Neuronal stem cell (in vitro differentiated cells): Measurements from ENCODE around the gene CMSS1.

ENCODE experiments used
- DNase-seq: peaks from one replicate; pipeline ENCODE4 v3.0.0-alpha.2; 2013; ENCODE audit warnings: low spot score
- H2AFZ ChIP-seq: one replicate; pipeline ENCODE4 v1.6.1; 2013; ENCODE audit warnings: mild to moderate bottlenecking, low read length, inconsistent platforms
- H2AK5ac ChIP-seq: 2 replicates; pipeline ENCODE4 v1.6.1; 2013; ENCODE audit warnings: low read depth, mild to moderate bottlenecking, inconsistent platforms, low read length, moderate library complexity, mixed read lengths
- H2BK120ac ChIP-seq: 2 replicates; pipeline ENCODE4 v1.6.1; 2013; ENCODE audit warnings: low read depth, mild to moderate bottlenecking, inconsistent platforms, low read length, moderate library complexity, mixed read lengths
- H2BK12ac ChIP-seq: one replicate; pipeline ENCODE4 v1.6.1; 2013; ENCODE audit warnings: low read length, inconsistent platforms
- H2BK15ac ChIP-seq: 2 replicates; pipeline ENCODE4 v1.6.1; 2013; ENCODE audit warnings: mild to moderate bottlenecking, low read length, inconsistent platforms, mixed read lengths
- H2BK5ac ChIP-seq: one replicate; pipeline ENCODE4 v1.6.1; 2013; ENCODE audit warnings: inconsistent platforms, mild to moderate bottlenecking, low read length, moderate library complexity
- H3K14ac ChIP-seq: one replicate; pipeline ENCODE4 v1.6.1; 2013; ENCODE audit warnings: low read length, inconsistent platforms
- H3K18ac ChIP-seq: 2 replicates; pipeline ENCODE4 v1.6.1; 2013; ENCODE audit warnings: low read length, inconsistent platforms
- H3K23ac ChIP-seq: 2 replicates; pipeline ENCODE4 v1.6.1; 2013; ENCODE audit warnings: low read depth, mild to moderate bottlenecking, mixed read lengths, low read length, inconsistent platforms; ENCODE audit not compliant: poor library complexity
- H3K27ac ChIP-seq: replicated peaks from 3 replicates; pipeline ENCODE4 v1.5.1; 2013; ENCODE audit warnings: low read length, inconsistent platforms
- H3K27me3 ChIP-seq, 3 experiments: 2 replicates each; pipeline ENCODE4 v1.6.1; 2013; ENCODE audit warnings: low read length in 3 of 3, mild to moderate bottlenecking in 2 of 3, inconsistent platforms in 1 of 3, low read depth in 1 of 3, mixed read lengths in 1 of 3, moderate library complexity in 1 of 3; ENCODE audit not compliant: control insufficient read depth in 3 of 3, insufficient read depth in 3 of 3
- H3K36me3 ChIP-seq, 2 donors: replicated peaks in 1 of 2; 2 replicates each; pipeline ENCODE4 v1.6.1; 2013; ENCODE audit warnings: low read length in 2 of 2; ENCODE audit not compliant: control insufficient read depth in 2 of 2, insufficient read depth in 2 of 2
- H3K4ac ChIP-seq: 2 replicates; pipeline ENCODE4 v1.6.1; 2013; ENCODE audit warnings: inconsistent platforms, mild to moderate bottlenecking, low read length, moderate library complexity
- H3K4me1 ChIP-seq, 2 donors: 1 replicate in 1 of 2; 2 replicates in 1 of 2; pipeline ENCODE4 v1.6.1; 2013; ENCODE audit warnings: low read length in 2 of 2, low read depth in 1 of 2; ENCODE audit not compliant: control insufficient read depth in 2 of 2, insufficient read depth in 1 of 2
- H3K4me2 ChIP-seq: one replicate; pipeline ENCODE4 v1.6.1; 2013; ENCODE audit warnings: mild to moderate bottlenecking, low read length, inconsistent platforms; ENCODE audit not compliant: insufficient read depth, poor library complexity, severe bottlenecking
- H3K4me3 ChIP-seq, 2 donors: 2 replicates each; pipeline ENCODE4 v1.5.1; 2013; ENCODE audit warnings: low read length in 2 of 2, mild to moderate bottlenecking in 2 of 2, inconsistent platforms in 1 of 2, moderate library complexity in 1 of 2
- H3K79me1 ChIP-seq: one replicate; pipeline ENCODE4 v1.6.1; 2013; ENCODE audit warnings: low read depth, mild to moderate bottlenecking, inconsistent platforms, low read length, moderate library complexity
- H3K9ac ChIP-seq: one replicate; pipeline ENCODE4 v1.6.1; 2013; ENCODE audit warnings: mild to moderate bottlenecking, low read depth, low read length, inconsistent platforms; ENCODE audit not compliant: poor library complexity
- H3K9me3 ChIP-seq, 2 donors: replicated peaks in 1 of 2; 2 replicates each; pipeline versions ENCODE3 to v1.6.1; 2013; ENCODE audit warnings: low read length in 2 of 2, mild to moderate bottlenecking in 2 of 2, inconsistent platforms in 1 of 2, low read depth in 1 of 2, mixed read lengths in 1 of 2, moderate library complexity in 1 of 2; ENCODE audit not compliant: control insufficient read depth in 2 of 2, insufficient read depth in 1 of 2
- H4K8ac ChIP-seq: one replicate; pipeline ENCODE4 v1.6.1; 2013; ENCODE audit warnings: low read depth, mild to moderate bottlenecking, inconsistent platforms, low read length, moderate library complexity
- H4K91ac ChIP-seq: one replicate; pipeline ENCODE4 v1.6.1; 2013; ENCODE audit warnings: low read length, low read depth, mild to moderate bottlenecking, inconsistent platforms; ENCODE audit not compliant: poor library complexity
- WGBS, 2 donors: extraction: QIAGEN DNeasy Blood & Tissue Kit; methylation state at CpG; one replicate each; pipeline ENCODE4 v1.1.7; 2013; ENCODE audit warnings: missing lambda C conversion rate in 2 of 2, mixed read lengths in 1 of 2; ENCODE audit not compliant: insufficient read length in 2 of 2, insufficient replicate concordance in 1 of 2; ENCODE audit errors: extremely low coverage in 2 of 2; 5-methylcytosine and 5-hydroxymethylcytosine counted together

The CMSS1 gene

GRCh38 chr3:99861216-99861615 lies 43.6 kb downstream of the CMSS1 start:
- H3K4me3 ChIP-seq, result no peak overlapping the region
- DNase-seq, result no peak
- H2BK12ac ChIP-seq, result no peak overlapping the region
- H3K4me2 ChIP-seq, result no peak overlapping the region
- no peaks in the 10 kb centered on the region for H3K27me3 ChIP-seq
- H4K8ac ChIP-seq, result no peak overlapping the region
- H3K4me1 ChIP-seq, result peaks cover 0 to 3% of the 10 kb centered on the region in 2 donors
- no peak overlapping the region for H3K18ac ChIP-seq
- no CpG with 5 or more reads among the region's 1 CpG for WGBS, 2 donors
- H3K9me3 ChIP-seq, result peaks cover 0 to 15% of the 10 kb centered on the region in 2 donors
- H3K4ac ChIP-seq, result no peak overlapping the region
- H3K27ac ChIP-seq, result no peak overlapping the region
- no peak overlapping the region for H2AK5ac ChIP-seq
- no peak overlapping the region for H3K9ac ChIP-seq
- H2BK15ac ChIP-seq, result no peak overlapping the region
- no peak overlapping the region for H2BK5ac ChIP-seq
- H3K23ac ChIP-seq, result no peak overlapping the region
- no peak overlapping the region for H2BK120ac ChIP-seq
- no peak overlapping the region for H4K91ac ChIP-seq
- H3K36me3 ChIP-seq, result peaks cover 0 to 64% of the 10 kb centered on the region in 2 donors
- no peak overlapping the region for H2AFZ ChIP-seq
- H3K14ac ChIP-seq, result no peak overlapping the region
- no peaks in the 10 kb centered on the region for H3K79me1 ChIP-seq

GRCh38 chr3:99862208-99862607 lies 44.5 kb downstream of the CMSS1 start:
- H3K27ac ChIP-seq, result no peak overlapping the region
- no peak for DNase-seq
- H3K4me2 ChIP-seq, result no peak overlapping the region
- H3K4ac ChIP-seq, result no peak overlapping the region
- H3K14ac ChIP-seq, result no peak overlapping the region
- H4K91ac ChIP-seq, result no peak overlapping the region
- H3K18ac ChIP-seq, result no peak overlapping the region
- H4K8ac ChIP-seq, result no peak overlapping the region
- H3K9ac ChIP-seq, result no peak overlapping the region
- H3K23ac ChIP-seq, result no peak overlapping the region
- H2BK12ac ChIP-seq, result no peak overlapping the region
- H3K9me3 ChIP-seq, result peaks cover 0 to 15% of the 10 kb centered on the region in 2 donors
- no peaks in the 10 kb centered on the region for H3K27me3 ChIP-seq
- H3K4me3 ChIP-seq, result no peak overlapping the region
- no peak overlapping the region for H2AFZ ChIP-seq
- H2BK5ac ChIP-seq, result no peak overlapping the region
- H2AK5ac ChIP-seq, result no peak overlapping the region
- peaks cover 0 to 6% of the 10 kb centered on the region in 2 donors for H3K4me1 ChIP-seq
- WGBS, 2 donors, result no CpG with 5 or more reads among the region's 2 CpGs
- H2BK120ac ChIP-seq, result no peak overlapping the region
- H3K36me3 ChIP-seq, result peaks cover 0 to 68% of the 10 kb centered on the region in 2 donors
- H2BK15ac ChIP-seq, result no peak overlapping the region
- H3K79me1 ChIP-seq, result no peaks in the 10 kb centered on the region

GRCh38 chr3:99863002-99863401 lies 45.3 kb downstream of the CMSS1 start:
- no peak overlapping the region for H3K14ac ChIP-seq
- no peak overlapping the region for H2AFZ ChIP-seq
- no peak overlapping the region for H3K4me3 ChIP-seq
- H2BK5ac ChIP-seq, result no peak overlapping the region
- no peak overlapping the region for H3K4me2 ChIP-seq
- peaks cover 0 to 7% of the 10 kb centered on the region in 2 donors for H3K4me1 ChIP-seq
- H3K4ac ChIP-seq, result no peak overlapping the region
- no peaks in the 10 kb centered on the region for H3K27me3 ChIP-seq
- H3K36me3 ChIP-seq, result peaks cover 0 to 66% of the 10 kb centered on the region in 2 donors
- H3K9ac ChIP-seq, result no peak overlapping the region
- no peak overlapping the region for H3K23ac ChIP-seq
- H2AK5ac ChIP-seq, result no peak overlapping the region
- DNase-seq, result no peak
- H3K18ac ChIP-seq, result no peak overlapping the region
- no peak overlapping the region for H4K8ac ChIP-seq
- H2BK12ac ChIP-seq, result no peak overlapping the region
- no CpG with 5 or more reads among the region's 6 CpGs for WGBS, 2 donors
- no peak overlapping the region for H2BK120ac ChIP-seq
- H3K79me1 ChIP-seq, result no peaks in the 10 kb centered on the region
- no peak overlapping the region for H4K91ac ChIP-seq
- peaks cover 0 to 15% of the 10 kb centered on the region in 2 donors for H3K9me3 ChIP-seq
- H3K27ac ChIP-seq, result no peak overlapping the region
- no peak overlapping the region for H2BK15ac ChIP-seq

- H2BK120ac ChIP-seq, result no peak overlapping the region
- no CpG with 5 or more reads among the region's 2 CpGs for WGBS, 2 donors
- H3K27me3 ChIP-seq, result no peaks in the 10 kb centered on the region
- no peak overlapping the region for H3K18ac ChIP-seq
- no peaks in the 10 kb centered on the region for H3K79me1 ChIP-seq
- H3K4me2 ChIP-seq, result no peak overlapping the region
- no peak overlapping the region for H3K9ac ChIP-seq
- no peak for DNase-seq
- no peak overlapping the region for H2AFZ ChIP-seq
- H3K36me3 ChIP-seq, result peaks cover 0 to 70% of the 10 kb centered on the region in 2 donors
- no peak overlapping the region for H3K4ac ChIP-seq
- H4K91ac ChIP-seq, result no peak overlapping the region
- H4K8ac ChIP-seq, result no peak overlapping the region
- H3K23ac ChIP-seq, result no peak overlapping the region
- no peak overlapping the region for H3K14ac ChIP-seq
- H2BK12ac ChIP-seq, result no peak overlapping the region
- H3K27ac ChIP-seq, result no peak overlapping the region
- no peak overlapping the region for H2BK5ac ChIP-seq
- peaks cover 0 to 15% of the 10 kb centered on the region in 2 donors for H3K9me3 ChIP-seq
- no peak overlapping the region for H2AK5ac ChIP-seq
- H2BK15ac ChIP-seq, result no peak overlapping the region
- no peak overlapping the region for H3K4me3 ChIP-seq
- H3K4me1 ChIP-seq, result peaks cover 0 to 11% of the 10 kb centered on the region in 2 donors
These were observed 45.9 kb downstream of the CMSS1 start for GRCh38 chr3:99863588-99863987.
